ENCODE data around the gene SLC41A3. TPM values are rescaled to one million over a fixed set of nuclear protein-coding genes. Genes with fewer than 3 reads are reported as not detected.

SLC41A3 gene
- total and polyA plus RNA-seq, 4 donors, result 9.3 to 19.8 (median 12.7) TPM

DNA sequence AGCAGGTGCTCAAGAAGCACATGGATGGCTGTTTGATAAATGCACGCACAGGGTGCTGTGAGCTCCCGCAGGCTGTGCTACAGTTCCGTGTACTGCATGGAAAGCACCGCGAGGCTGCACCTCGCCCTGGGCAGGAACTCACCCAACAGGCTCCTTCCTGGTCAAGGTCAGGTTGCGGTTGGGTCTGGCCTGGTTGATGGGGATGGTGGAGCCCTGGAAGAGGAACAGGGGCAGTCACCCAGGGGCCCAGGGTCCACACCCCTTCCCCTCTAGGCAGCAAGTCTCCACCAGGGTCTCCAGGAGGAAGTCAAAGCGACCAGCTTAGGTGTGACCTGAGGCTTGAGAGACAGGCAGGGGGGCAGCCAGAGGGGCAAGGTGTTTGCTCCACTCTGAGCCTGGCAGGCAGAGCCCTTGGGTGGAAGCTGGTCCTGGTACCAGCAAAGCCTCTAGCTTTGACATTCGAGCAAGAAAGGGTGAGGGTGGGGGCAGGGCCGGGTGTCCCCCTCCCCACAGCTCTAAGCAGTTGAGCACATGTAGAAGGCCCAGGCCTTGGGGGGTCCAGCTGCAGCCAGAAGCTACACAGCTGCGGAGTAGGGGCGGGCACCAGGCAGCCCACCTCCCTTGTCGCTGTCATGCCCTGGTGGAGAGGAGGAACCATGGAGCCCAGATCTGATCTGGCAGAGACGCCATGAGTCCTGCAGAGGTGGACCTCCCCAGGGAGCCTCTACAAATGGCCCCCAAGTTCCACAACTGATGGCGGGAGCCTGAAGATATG is 46.3 kb upstream of the SLC41A3 start:
- H3K4me1 ChIP-seq (ENCODE audit: control insufficient read depth in 4 of 4, insufficient read depth in 4 of 4, low read length in 3 of 4), result peaks cover 0 to 4% (median 0%) of the 10 kb centered on the region in 4 donors
- H3K36me3 ChIP-seq (ENCODE audit: control insufficient read depth in 4 of 4, insufficient read depth in 3 of 4, low read depth in 1 of 4, low read length in 3 of 4), result peaks cover 8 to 68% (median 43%) of the 10 kb centered on the region in 4 donors
- no peaks in the 10 kb centered on the region for H3K9me3 ChIP-seq (ENCODE audit: control insufficient read depth in 4 of 4, low read length in 3 of 4)
- H3K4me3 ChIP-seq (ENCODE audit: low read depth in 1 of 3, low read length in 3 of 3), result no peak overlapping the region
- 65% methylated on average over 15 of the region's 15 CpGs for WGBS
- H3K27ac ChIP-seq (ENCODE audit: low read depth in 1 of 2, low read length in 2 of 2), result no peak overlapping the region
- no peaks in the 10 kb centered on the region for H3K27me3 ChIP-seq (ENCODE audit: control insufficient read depth in 4 of 4, insufficient read depth in 4 of 4, low read length in 3 of 4)
- DNase-seq (ENCODE audit: low spot score), result peak; percentile 31
- TF ChIP-seq MAX (IDR thresholded peaks at IDR 0.05) (no peak), CTCF (IDR thresholded peaks at IDR 0.05; ENCODE audit: low read depth, low read length, missing input control) (no peak), NR2F2 (IDR thresholded peaks at IDR 0.05) (no peak)
- TF ChIP-seq, protein P1, sequence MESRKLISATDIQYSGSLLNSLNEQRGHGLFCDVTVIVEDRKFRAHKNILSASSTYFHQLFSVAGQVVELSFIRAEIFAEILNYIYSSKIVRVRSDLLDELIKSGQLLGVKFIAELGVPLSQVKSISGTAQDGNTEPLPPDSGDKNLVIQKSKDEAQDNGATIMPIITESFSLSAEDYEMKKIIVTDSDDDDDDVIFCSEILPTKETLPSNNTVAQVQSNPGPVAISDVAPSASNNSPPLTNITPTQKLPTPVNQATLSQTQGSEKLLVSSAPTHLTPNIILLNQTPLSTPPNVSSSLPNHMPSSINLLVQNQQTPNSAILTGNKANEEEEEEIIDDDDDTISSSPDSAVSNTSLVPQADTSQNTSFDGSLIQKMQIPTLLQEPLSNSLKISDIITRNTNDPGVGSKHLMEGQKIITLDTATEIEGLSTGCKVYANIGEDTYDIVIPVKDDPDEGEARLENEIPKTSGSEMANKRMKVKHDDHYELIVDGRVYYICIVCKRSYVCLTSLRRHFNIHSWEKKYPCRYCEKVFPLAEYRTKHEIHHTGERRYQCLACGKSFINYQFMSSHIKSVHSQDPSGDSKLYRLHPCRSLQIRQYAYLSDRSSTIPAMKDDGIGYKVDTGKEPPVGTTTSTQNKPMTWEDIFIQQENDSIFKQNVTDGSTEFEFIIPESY (IDR thresholded peaks at IDR 0.05), result no peak
- H3K9ac ChIP-seq (ENCODE audit: low read depth in 1 of 2, low read length in 2 of 2), result no peak overlapping the region

DNA sequence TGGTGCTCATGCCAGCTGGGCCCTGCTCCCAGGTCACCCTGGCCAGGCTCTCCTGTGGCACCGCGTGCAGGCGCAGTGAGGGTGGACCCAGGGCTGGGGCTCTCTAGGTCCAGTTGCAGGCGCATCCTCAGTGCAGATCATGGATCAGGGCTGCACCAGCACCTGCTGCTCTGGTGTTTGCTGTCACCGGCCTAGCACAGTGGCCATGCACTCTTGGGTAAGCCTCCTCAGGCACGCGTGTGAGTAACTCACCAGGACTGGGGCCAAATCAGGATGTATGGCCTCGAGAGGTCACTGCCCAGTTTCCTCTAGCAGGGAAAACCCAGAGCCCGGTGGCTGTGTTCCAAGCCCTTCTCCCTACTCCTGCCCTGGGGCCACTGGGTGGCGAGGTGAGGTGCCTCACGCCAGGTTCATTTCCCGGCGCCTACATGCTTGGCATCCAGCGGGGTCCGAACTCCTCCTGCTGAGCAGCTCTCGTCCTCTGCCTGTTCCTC is 45.5 kb upstream of the SLC41A3 start:
- Histone ChIP-seq H3K4me1 (ENCODE audit: control insufficient read depth in 4 of 4, insufficient read depth in 4 of 4, low read length in 3 of 4) (peaks cover 0 to 4% (median 0%) of the 10 kb centered on the region in 4 donors), H3K4me3 (ENCODE audit: low read depth in 1 of 3, low read length in 3 of 3) (no peak overlapping the region), H3K27ac (ENCODE audit: low read depth in 1 of 2, low read length in 2 of 2) (no peak overlapping the region), H3K9ac (ENCODE audit: low read depth in 1 of 2, low read length in 2 of 2) (no peak overlapping the region), H3K36me3 (ENCODE audit: control insufficient read depth in 4 of 4, insufficient read depth in 3 of 4, low read depth in 1 of 4, low read length in 3 of 4) (peaks cover 6 to 60% (median 43%) of the 10 kb centered on the region in 4 donors), H3K9me3 (ENCODE audit: control insufficient read depth in 4 of 4, low read length in 3 of 4) (no peaks in the 10 kb centered on the region), H3K27me3 (ENCODE audit: control insufficient read depth in 4 of 4, insufficient read depth in 4 of 4, low read length in 3 of 4) (no peaks in the 10 kb centered on the region)
- 64% methylated on average over 16 of the region's 16 CpGs for WGBS
- peak; percentile 30 for DNase-seq (ENCODE audit: low spot score)
- TF ChIP-seq NR2F2 (IDR thresholded peaks at IDR 0.05), result peak; percentile 69
- no peak for TF ChIP-seq SP1 (IDR thresholded peaks at IDR 0.05)
- no peak for TF ChIP-seq RXRA (IDR thresholded peaks at IDR 0.05)
- peak in 1 of 2 donors; percentile 31 for TF ChIP-seq RAD21 (IDR thresholded peaks at IDR 0.05)

GRCh38 chr3:126128504-126129397 is 44.8 kb upstream of the SLC41A3 start:
- TF ChIP-seq HNF4G (IDR thresholded peaks at IDR 0.05) (no peak), ATF3 (IDR thresholded peaks at IDR 0.05) (no peak), HNF4A (conservative IDR thresholded peaks at IDR 0.05) (no peak), GABPA (IDR thresholded peaks at IDR 0.05 in 1 of 2, conservative IDR thresholded peaks at IDR 0.05 in 1 of 2) (no peak), MAX (IDR thresholded peaks at IDR 0.05) (no peak), JUND (IDR thresholded peaks at IDR 0.05) (no peak), EGR1 (IDR thresholded peaks at IDR 0.05; ENCODE audit: low read depth in 2 of 2) (no peak), YY1 (IDR thresholded peaks at IDR 0.05) (no peak), TAF1 (conservative IDR thresholded peaks at IDR 0.05) (no peak)
- H3K27ac ChIP-seq (ENCODE audit: low read depth in 1 of 2, low read length in 2 of 2), result no peak overlapping the region
- H3K9ac ChIP-seq (ENCODE audit: low read depth in 1 of 2, low read length in 2 of 2), result no peak overlapping the region
- peaks cover 4 to 58% (median 41%) of the 10 kb centered on the region in 4 donors for H3K36me3 ChIP-seq (ENCODE audit: control insufficient read depth in 4 of 4, insufficient read depth in 3 of 4, low read depth in 1 of 4, low read length in 3 of 4)
- peak; percentile 19 for DNase-seq (ENCODE audit: low spot score)
- H3K9me3 ChIP-seq (ENCODE audit: control insufficient read depth in 4 of 4, low read length in 3 of 4), result no peaks in the 10 kb centered on the region
- no peaks in the 10 kb centered on the region for H3K27me3 ChIP-seq (ENCODE audit: control insufficient read depth in 4 of 4, insufficient read depth in 4 of 4, low read length in 3 of 4)
- WGBS, result 82% methylated on average over 13 of the region's 13 CpGs
- H3K4me1 ChIP-seq (ENCODE audit: control insufficient read depth in 4 of 4, insufficient read depth in 4 of 4, low read length in 3 of 4), result peaks cover 0 to 4% (median 0%) of the 10 kb centered on the region in 4 donors
- no peak overlapping the region for H3K4me3 ChIP-seq (ENCODE audit: low read depth in 1 of 3, low read length in 3 of 3)

Data from liver (tissue), 9 donors.